GM10847 (cell line): Measurements from ENCODE around the gene CEP55.

Experiments used
- POLR2A ChIP-seq: IDR thresholded peaks from 2 replicates; pipeline ENCODE4 v1.6.1; 2011; ENCODE audit not compliant: insufficient read length; ENCODE audit errors: extremely low read depth

The CEP55 gene

DNA sequence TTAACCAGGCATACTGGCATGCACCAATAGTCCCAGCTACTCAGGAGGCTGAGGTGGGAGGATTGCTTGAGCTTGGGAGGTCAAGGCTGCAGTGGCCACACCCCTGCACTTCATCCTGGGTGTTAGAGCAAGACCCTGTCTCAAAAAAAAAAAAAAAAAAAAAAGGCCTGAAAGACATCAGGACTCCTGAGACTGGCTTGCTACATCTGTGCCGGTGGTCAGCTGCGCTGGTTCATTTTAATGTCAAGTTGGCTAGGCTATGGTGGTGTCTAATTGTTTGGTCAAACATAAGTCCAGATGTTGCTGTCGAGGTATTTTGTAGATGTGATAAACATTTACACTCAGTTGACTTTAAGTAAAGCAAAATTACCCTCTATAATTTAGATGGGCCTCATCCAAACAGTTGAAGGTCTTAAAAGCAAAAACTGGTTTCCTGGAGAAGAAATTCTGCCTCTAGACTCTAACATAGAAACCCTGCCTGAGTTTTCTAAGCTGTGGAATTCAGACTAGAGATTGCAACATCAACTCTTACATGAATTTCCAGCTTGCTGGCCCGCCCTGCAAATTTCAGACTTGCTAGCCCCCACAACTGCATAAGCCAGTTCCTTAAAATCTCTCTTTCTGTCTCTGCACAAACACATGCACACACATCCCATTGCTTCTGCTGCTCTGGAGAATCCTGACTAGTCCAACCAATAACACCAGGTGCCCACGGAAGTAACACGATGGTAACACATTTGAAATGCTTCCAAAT is 32.5 kb upstream of the CEP55 start:
- no peak for TF ChIP-seq POLR2A

DNA sequence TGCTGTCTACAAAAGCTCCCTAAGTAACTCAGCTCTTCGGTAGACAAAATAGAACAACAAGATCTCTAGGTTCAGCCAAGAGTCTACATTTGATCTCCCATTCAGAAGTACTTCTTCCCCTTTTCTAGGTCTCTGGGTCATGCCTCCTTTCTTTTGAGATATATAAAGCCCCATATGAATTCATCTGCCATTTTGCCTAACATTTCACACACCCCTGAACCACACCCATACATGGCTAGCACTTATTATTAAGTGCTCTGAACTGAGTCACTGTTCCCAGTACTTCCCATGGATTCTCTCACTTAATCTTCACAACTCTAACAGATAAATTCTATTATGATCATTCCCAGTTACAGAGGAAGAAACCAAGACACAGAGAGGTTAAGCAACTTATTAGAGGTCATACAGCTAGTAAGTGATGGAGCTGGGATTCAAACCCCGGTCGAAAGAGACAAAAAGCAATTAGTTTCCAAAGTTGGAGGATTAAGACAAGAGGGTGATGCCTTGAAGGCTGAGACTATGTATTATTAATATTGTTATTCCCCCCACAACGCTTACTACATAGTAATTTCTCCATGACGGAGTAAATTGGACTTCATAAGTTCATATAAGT is 31.5 kb upstream of the CEP55 start:
- no peak for TF ChIP-seq POLR2A

DNA sequence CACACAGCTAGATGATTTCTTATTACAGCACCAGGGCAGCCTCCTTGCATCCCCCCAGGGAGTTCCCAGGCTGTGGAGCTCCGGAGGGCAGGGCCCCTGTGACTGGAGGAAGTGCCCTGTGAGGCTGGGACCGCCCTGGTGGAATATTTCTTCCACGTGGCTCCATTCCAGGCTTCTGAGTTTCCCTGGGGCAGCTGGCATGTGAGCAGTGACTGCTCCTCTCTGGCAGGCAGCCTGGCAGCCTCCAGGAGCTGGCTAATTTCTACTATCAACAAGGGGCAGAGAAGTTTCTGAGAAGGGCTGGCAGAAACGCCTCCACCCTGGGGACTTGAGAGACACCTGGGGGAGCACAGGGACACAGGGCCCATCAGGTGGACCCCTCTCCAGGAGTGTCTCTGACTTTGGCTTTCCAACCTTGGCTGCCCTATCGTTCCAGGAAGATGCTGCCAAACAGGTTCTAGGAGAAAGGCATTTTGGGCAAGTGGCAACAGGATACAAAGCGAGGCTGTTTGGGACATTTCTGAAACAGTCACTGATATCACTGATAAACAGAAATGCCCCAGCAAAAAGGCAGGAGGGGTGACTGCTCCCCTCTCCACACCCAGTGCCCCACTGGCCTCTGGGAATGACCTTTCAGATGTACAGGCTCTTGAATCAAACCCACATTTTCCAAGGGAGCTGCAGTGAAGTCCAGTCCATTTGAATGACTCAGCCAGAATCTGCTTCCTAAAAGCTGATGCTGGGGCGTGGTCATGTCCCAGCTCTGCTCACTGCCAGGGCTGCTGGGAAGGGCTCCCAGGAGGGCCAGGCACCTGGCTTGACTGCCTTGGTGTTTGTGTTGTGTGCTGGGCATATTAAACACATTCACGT is 30.4 kb upstream of the CEP55 start:
- TF ChIP-seq POLR2A: no peak

DNA sequence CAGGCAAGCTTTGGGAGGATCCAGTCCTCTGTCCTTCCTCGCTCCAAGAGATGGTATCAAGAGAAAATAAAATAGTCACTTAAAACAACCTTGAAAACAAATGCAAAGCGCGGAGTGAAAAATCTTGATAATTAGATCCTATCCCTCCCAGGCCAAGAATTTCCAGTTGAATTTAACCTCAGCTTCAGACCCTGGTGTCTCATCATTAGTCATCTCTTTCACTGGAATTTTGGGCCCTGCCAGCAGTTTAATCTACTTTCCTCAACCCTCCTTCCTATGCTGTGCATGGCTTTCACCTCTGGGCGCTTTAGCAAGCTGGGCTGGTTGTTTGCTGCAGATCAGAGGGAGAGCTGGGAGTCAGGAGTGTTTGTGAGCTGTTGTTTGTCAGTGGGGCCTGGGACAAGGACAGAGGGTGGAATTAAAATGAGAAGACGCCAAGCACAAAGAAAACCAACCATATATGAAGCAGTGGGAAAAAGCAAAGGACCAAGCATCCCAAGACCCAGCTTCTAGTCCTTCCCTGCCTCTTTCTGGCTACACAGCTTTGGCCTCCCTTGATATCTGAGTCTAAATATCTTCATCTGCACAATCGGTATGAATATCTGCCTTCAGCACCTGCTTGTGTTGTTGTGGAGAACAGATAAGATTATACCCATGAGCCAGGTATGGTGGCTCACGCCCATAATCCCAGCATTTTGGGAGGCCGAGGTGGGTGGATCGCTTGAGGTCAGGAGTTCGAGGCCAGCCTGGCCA is 27.8 kb upstream of the CEP55 start:
- TF ChIP-seq POLR2A: no peak

DNA sequence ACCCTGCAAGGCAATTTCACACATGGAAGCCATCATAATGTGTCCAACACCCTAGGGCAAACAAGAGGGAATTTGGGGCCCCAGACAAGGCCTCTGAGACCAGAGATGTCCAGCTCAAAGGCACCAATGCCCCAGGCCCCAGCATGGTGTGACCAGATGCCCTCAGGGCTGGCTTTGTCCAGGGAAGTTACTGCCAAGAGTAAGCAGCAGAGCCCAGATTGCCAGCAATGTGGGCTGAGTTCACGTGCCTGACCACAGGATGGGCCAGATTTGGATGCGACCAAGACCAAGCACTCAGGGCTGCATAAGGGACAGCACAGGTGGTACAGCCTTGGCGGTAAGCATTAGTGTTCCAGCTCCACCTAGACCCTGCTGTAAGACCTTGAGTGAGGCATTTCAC is 27.0 kb upstream of the CEP55 start:
- no peak for TF ChIP-seq POLR2A

DNA sequence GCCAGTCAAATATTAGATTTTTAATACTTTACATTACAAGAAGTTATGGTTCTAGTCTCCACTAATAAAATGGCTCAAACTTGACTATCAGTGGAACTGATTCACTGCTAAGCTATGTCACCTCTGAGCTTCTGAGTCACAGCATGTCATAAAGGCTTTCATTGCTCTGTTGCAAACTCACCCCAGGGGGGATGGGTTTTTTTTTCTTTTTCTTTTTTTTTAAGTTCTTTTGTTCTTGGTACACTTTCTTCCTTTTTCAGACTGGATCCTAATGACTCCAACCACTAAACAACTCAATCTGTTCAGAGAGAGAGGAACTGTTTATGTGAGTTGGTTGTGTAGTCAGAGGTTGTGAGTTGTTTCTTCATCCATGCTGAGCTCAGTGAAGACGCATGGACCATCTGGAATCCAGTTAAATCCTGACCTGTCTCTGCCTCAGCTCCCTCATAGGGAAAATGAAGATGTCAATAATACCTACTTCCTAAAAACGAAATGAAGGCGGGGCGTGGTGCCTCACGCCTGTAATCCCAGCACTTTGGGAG is 25.2 kb upstream of the CEP55 start:
- no peak for TF ChIP-seq POLR2A

DNA sequence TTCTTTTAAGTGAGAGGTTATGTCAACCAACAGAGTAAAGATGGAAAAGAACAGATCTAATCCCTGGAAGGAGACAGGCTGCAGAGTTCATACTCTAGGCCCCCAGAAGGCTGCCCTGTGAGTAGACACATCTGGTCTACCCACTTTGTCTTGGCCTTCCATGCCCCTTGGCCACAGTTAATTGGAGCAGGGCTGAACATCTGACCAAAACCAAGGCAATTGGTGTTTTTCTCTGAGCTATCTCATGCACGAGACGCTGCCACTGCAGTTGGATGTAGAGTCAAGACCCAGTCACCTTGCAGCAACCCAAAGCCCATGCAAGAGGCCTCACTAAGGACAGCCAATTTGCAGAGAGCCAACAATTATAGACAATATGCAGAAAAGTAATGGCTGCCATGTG is 23.3 kb upstream of the CEP55 start:
- TF ChIP-seq POLR2A: no peak

DNA sequence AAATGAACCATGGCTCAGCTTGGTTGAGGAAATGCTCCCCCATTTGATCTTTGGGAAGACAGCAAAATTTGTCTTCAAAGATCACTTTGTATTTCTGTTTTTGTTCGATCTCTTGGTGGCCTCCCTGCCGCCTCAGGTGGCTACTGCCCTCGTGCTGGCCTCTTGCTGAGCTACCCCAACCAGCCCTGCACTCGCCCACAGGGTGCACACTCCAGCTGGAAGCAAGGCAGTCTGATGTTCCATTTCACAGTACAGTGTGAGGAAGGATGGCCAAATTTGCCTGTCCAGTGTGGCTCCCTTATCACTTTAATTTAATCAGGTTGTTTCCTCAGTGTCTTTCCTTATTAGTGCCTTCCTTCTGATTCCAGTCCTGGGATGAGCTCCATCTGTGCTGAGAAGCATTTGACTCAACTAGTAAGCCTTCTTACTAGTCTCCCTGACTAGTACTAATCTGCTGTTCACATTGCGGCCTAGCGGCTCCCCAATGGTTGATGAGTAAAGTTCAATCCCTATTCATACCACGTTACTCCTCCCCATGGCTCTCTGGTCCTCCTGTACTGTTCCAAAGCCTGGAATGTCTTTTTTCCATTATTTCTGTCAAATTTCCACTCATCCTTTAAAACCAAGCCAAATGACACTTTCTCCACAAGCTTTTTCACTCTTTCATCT is 22.5 kb upstream of the CEP55 start:
- no peak for TF ChIP-seq POLR2A

DNA sequence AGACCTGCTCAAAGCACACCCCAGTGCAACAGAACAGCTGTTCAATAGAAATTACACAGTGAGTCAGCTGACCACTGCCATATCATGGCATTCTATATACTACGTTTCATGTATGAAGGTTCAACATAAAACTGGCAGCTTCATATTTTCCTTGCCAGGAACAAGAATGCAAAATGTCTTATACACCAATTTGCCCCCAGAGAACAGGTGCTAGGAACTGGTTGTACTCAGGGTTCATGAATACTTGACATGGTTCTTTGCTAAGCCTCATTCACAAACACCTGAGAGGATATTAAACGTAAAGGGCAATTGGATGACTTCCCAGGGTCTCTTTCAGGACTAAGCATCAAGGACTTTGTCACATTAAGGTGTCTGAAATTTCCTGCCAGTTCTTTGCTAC is 21.2 kb upstream of the CEP55 start:
- TF ChIP-seq POLR2A: no peak

DNA sequence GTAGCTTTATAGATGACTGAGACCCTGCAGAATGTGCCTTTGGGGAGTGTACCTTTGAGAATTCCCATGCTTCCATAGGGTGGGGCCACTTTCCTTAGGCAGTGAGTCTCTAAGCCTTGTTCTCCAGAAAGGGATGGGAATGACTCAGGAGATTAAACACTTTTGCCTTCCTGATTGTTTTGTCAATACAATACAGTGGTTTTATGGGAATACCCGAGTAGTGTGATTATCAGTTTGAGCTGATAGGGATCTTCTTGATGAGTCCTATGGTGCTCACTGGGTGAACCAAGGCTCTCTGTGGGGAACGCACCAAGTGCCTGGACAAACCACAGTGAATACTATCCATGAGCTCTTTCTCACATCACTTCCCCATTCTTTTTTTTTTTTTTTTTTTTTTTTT is 20.5 kb upstream of the CEP55 start:
- no peak for TF ChIP-seq POLR2A

DNA sequence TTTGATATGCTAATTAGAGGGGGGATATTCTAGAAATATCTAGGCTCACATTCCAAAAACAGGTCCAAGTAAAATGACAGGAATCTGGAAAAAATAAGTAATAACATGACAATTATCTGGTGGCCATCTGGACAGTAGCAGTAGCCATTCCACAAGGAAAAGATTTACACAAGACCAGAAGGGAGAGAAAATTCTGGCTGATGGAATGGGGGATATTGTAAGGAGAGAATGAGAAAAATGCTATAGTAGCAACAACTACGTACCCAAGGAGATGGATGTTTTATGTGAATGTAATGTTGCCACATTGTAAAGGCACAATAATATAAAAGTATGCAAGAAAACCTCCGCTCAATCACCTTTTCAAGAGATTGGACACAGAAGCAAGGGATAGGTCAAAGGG is 19.7 kb upstream of the CEP55 start:
- no peak for TF ChIP-seq POLR2A

DNA sequence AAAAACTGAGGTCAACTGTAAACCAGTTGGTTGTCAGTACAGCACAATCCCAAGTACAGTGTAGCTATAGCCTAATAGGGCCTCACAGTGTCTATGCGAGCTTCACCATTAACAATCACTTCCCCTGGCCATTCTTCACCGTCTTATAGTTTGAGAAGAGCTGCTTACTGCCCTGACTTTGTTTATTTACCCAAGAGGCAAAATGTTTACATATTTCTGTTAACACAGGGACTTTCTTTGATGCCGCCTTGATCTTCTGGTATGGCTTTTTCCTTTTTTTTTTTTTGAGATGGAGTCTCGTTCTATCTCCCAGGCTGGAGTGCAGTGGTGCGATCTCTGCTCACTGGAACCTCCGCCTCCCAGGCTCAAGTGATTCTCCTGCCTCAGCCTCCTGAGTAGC is 17.5 kb upstream of the CEP55 start:
- no peak for TF ChIP-seq POLR2A

DNA sequence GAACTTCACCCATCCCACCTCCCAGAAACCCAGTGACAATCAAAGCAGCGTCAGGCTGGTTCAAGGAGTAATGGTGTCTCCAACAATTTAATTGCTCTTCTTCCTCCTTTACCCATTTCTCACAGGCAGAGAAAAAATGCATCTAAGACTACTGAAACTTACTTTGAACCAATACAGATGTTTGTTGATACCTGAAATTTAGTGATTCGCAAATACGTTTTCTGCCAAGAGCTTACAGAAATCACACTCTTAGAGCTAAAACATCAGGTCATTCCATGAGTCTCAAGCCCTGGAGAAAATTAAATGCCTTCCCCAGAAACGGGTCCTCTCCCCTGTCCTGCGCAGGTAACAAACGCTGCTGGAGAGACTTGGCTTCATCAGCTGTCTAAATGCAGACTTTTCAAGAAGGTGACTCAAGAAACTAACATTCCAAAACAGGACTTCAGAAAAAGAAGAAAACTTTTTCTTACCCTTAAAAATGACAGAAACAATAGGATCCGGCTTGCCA is 14.7 kb upstream of the CEP55 start:
- no peak for TF ChIP-seq POLR2A

DNA sequence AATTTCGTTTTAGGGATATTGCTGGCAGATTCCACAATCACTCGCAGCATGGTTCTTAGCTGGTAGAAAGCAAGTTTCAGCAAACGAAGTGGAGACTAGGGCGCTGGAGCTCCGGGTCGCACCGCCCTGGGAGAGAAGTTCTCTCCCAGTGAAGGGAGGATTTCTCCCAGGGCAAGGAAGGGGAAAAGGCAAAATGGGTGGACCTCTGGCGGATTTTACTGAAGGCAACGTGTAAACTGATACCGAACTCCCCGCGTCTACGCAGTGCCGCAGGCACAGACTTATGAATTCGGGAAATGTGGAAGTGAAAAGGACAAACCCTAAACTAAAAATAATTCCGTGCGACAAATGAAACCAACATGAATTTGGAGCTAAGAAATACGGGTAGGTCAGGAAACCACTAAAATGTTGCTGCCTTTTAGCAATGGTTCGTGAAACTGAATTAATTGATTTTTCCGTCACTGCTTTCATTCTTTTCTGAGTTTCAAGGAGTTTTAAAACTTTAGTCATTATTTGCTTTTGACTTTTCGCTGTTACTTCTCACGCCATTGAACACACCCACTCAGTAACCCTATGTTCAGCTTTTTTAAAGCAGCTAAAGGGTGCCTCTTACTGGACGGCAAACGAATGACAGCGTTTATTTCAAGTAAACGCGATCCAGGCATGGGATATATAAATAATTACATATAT is 14.1 kb upstream of the CEP55 start, which contains the start of gene MYOF:
Gene MYOF, minus strand, starts transcription at position 190 of the 690 bp plus-strand sequence. Its CDS starts 140 bp downstream, at position 50.
- TF ChIP-seq POLR2A: no peak
